Measurements from ENCODE around the gene ATP5PO.

ATP5PO gene

DNA sequence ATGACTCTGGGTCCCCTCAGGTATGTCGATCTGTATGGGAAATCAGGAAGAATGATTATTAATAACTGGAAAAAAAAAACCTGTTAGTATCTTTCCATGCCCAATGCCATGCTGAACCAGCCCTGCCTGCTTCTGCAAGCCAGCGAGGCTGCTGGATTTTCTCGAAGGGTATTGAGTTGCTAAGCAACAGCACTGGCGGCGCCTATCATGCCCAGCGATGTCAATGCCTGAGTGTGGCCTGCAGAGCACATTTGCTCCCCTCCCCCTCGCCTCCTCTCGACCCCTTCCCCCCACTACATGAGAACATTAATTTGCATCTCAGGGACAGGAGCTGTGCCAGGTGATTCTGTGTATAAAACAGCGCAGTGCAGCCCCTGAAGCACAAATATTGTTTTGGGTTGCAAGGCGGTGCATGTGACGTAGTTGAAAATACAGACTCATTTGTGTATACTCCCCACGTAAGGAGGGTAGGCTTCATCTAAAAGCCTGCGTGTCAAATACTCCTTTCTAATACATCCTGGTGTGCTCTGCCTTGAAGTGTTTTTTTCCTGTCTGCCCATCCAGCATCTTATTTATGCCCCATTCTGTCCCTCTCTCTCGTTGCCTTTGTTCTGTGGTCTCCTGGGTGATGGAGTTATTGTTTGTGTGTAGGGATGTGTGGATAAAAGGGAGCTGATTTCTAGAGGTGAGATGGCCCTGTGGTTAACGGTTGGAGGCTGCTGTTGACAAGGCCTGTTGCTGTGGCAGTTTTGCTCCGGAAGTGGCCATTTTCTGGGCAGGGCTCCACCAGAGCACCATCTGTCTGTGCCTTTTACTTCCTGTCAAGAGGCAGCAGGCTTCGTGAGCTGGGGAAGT lies 32.7 kb upstream of the ATP5PO start:
- peak; percentile 90 for ATAC-seq
- TF ChIP-seq, protein P1, sequence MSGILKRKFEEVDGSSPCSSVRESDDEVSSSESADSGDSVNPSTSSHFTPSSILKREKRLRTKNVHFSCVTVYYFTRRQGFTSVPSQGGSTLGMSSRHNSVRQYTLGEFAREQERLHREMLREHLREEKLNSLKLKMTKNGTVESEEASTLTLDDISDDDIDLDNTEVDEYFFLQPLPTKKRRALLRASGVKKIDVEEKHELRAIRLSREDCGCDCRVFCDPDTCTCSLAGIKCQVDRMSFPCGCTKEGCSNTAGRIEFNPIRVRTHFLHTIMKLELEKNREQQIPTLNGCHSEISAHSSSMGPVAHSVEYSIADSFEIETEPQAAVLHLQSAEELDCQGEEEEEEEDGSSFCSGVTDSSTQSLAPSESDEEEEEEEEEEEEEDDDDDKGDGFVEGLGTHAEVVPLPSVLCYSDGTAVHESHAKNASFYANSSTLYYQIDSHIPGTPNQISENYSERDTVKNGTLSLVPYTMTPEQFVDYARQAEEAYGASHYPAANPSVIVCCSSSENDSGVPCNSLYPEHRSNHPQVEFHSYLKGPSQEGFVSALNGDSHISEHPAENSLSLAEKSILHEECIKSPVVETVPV (CRISPR knock-in tag; IDR thresholded peaks at IDR 0.05): no peak
- TF ChIP-seq GLIS3 (CRISPR knock-in tag; IDR thresholded peaks at IDR 0.05) (no peak), ZNF70 (CRISPR knock-in tag; IDR thresholded peaks at IDR 0.05) (no peak), ZFP3 (CRISPR knock-in tag; IDR thresholded peaks at IDR 0.05) (no peak), ZNF8 (CRISPR knock-in tag; IDR thresholded peaks at IDR 0.05) (no peak), ISL1 (CRISPR knock-in tag; IDR thresholded peaks at IDR 0.05) (no peak), ESRRG (CRISPR knock-in tag; IDR thresholded peaks at IDR 0.05) (no peak), RARB (CRISPR knock-in tag; IDR thresholded peaks at IDR 0.05) (no peak), OSR1 (CRISPR knock-in tag; IDR thresholded peaks at IDR 0.05) (no peak), ZFP30 (CRISPR knock-in tag; IDR thresholded peaks at IDR 0.05) (no peak), ARNTL (CRISPR knock-in tag; IDR thresholded peaks at IDR 0.05; ENCODE audit: borderline replicate concordance, low read depth) (no peak)
- TF ChIP-seq, protein P2, sequence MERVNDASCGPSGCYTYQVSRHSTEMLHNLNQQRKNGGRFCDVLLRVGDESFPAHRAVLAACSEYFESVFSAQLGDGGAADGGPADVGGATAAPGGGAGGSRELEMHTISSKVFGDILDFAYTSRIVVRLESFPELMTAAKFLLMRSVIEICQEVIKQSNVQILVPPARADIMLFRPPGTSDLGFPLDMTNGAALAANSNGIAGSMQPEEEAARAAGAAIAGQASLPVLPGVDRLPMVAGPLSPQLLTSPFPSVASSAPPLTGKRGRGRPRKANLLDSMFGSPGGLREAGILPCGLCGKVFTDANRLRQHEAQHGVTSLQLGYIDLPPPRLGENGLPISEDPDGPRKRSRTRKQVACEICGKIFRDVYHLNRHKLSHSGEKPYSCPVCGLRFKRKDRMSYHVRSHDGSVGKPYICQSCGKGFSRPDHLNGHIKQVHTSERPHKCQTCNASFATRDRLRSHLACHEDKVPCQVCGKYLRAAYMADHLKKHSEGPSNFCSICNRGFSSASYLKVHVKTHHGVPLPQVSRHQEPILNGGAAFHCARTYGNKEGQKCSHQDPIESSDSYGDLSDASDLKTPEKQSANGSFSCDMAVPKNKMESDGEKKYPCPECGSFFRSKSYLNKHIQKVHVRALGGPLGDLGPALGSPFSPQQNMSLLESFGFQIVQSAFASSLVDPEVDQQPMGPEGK (CRISPR knock-in tag; IDR thresholded peaks at IDR 0.05; ENCODE audit: borderline replicate concordance): no peak
- TF ChIP-seq, protein P3, sequence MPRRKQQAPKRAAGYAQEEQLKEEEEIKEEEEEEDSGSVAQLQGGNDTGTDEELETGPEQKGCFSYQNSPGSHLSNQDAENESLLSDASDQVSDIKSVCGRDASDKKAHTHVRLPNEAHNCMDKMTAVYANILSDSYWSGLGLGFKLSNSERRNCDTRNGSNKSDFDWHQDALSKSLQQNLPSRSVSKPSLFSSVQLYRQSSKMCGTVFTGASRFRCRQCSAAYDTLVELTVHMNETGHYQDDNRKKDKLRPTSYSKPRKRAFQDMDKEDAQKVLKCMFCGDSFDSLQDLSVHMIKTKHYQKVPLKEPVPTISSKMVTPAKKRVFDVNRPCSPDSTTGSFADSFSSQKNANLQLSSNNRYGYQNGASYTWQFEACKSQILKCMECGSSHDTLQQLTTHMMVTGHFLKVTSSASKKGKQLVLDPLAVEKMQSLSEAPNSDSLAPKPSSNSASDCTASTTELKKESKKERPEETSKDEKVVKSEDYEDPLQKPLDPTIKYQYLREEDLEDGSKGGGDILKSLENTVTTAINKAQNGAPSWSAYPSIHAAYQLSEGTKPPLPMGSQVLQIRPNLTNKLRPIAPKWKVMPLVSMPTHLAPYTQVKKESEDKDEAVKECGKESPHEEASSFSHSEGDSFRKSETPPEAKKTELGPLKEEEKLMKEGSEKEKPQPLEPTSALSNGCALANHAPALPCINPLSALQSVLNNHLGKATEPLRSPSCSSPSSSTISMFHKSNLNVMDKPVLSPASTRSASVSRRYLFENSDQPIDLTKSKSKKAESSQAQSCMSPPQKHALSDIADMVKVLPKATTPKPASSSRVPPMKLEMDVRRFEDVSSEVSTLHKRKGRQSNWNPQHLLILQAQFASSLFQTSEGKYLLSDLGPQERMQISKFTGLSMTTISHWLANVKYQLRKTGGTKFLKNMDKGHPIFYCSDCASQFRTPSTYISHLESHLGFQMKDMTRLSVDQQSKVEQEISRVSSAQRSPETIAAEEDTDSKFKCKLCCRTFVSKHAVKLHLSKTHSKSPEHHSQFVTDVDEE (CRISPR knock-in tag; IDR thresholded peaks at IDR 0.05): no peak

DNA sequence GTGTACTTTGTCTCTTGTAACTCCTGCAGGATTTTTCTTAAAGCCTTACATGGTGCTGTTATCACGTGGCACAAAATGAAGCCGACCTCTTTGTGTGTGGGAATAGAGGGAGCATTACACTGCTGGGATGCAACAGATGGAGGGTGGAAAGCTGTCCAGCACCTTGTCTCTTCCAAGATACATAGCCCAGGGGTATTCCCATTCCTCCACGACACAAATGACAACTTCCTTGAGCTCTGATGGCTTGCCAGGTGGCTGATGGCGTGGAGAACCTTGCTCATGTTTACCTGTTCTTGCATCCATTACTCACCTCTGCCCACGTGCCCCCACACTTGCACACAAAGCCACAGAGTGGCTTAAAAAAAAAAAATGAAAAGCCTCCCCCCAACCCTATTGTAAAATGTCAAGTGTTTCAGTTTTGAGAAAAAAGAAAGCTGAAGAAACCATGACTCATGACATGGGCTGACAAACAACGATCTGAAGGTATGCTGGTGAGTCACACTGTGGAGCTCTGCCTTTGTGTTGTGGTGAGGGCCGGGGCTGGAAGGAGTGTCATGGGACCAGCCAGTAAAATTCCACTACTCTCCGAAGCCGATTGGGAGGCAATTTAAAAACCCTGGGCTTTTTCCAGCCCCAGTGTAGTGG lies 32.0 kb upstream of the ATP5PO start:
- ATAC-seq: peak; percentile 99
- TF ChIP-seq, protein P1 (CRISPR knock-in tag; IDR thresholded peaks at IDR 0.05): no peak
- no peak for TF ChIP-seq TCF4 (CRISPR knock-in tag; IDR thresholded peaks at IDR 0.05; ENCODE audit: borderline replicate concordance)
- TF ChIP-seq GLIS3 (CRISPR knock-in tag; IDR thresholded peaks at IDR 0.05): no peak
- TF ChIP-seq ESRRG (CRISPR knock-in tag; IDR thresholded peaks at IDR 0.05): no peak
- TF ChIP-seq ZNF565 (CRISPR knock-in tag; conservative IDR thresholded peaks at IDR 0.05; ENCODE audit: low read depth): no peak
- TF ChIP-seq SNAI2 (CRISPR knock-in tag; IDR thresholded peaks at IDR 0.05): no peak
- no peak for TF ChIP-seq CSDC2 (CRISPR knock-in tag; IDR thresholded peaks at IDR 0.05)
- no peak for TF ChIP-seq ZFP3 (CRISPR knock-in tag; IDR thresholded peaks at IDR 0.05)
- no peak for TF ChIP-seq ZFP30 (CRISPR knock-in tag; IDR thresholded peaks at IDR 0.05)
- no peak for TF ChIP-seq ISL1 (CRISPR knock-in tag; IDR thresholded peaks at IDR 0.05)
- TF ChIP-seq BACH2 (CRISPR knock-in tag; IDR thresholded peaks at IDR 0.05; ENCODE audit: borderline replicate concordance): no peak
- TF ChIP-seq, protein P2 (CRISPR knock-in tag; IDR thresholded peaks at IDR 0.05; ENCODE audit: borderline replicate concordance): no peak
- TF ChIP-seq, protein P3 (CRISPR knock-in tag; IDR thresholded peaks at IDR 0.05): no peak
- TF ChIP-seq RARB (CRISPR knock-in tag; IDR thresholded peaks at IDR 0.05): no peak
- TF ChIP-seq, protein P4, sequence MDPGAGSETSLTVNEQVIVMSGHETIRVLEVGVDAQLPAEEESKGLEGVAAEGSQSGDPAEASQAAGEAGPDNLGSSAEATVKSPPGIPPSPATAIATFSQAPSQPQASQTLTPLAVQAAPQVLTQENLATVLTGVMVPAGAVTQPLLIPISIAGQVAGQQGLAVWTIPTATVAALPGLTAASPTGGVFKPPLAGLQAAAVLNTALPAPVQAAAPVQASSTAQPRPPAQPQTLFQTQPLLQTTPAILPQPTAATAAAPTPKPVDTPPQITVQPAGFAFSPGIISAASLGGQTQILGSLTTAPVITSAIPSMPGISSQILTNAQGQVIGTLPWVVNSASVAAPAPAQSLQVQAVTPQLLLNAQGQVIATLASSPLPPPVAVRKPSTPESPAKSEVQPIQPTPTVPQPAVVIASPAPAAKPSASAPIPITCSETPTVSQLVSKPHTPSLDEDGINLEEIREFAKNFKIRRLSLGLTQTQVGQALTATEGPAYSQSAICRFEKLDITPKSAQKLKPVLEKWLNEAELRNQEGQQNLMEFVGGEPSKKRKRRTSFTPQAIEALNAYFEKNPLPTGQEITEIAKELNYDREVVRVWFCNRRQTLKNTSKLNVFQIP (CRISPR knock-in tag; IDR thresholded peaks at IDR 0.05; ENCODE audit: borderline replicate concordance, low read depth): no peak
- TF ChIP-seq PPARA (CRISPR knock-in tag; IDR thresholded peaks at IDR 0.05; ENCODE audit: borderline replicate concordance): no peak
- TF ChIP-seq, protein P5, sequence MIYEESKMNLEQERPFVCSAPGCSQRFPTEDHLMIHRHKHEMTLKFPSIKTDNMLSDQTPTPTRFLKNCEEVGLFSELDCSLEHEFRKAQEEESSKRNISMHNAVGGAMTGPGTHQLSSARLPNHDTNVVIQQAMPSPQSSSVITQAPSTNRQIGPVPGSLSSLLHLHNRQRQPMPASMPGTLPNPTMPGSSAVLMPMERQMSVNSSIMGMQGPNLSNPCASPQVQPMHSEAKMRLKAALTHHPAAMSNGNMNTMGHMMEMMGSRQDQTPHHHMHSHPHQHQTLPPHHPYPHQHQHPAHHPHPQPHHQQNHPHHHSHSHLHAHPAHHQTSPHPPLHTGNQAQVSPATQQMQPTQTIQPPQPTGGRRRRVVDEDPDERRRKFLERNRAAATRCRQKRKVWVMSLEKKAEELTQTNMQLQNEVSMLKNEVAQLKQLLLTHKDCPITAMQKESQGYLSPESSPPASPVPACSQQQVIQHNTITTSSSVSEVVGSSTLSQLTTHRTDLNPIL (CRISPR knock-in tag; IDR thresholded peaks at IDR 0.05; ENCODE audit: low read depth): no peak

Data from SK-N-SH treated with all-trans-retinoic acid at 6 μM for 48 hours (cell line).